CD4-positive, alpha-beta T cell treated with Interleukin-12 subunit alpha and Interleukin-12 subunit beta, for 1 hour (primary cell): ENCODE data around the gene RASGRP1.

Source experiments
- DNase-seq: peaks from one replicate; pipeline ENCODE4 v3.0.0-alpha.2; 2020

Gene RASGRP1

DNA sequence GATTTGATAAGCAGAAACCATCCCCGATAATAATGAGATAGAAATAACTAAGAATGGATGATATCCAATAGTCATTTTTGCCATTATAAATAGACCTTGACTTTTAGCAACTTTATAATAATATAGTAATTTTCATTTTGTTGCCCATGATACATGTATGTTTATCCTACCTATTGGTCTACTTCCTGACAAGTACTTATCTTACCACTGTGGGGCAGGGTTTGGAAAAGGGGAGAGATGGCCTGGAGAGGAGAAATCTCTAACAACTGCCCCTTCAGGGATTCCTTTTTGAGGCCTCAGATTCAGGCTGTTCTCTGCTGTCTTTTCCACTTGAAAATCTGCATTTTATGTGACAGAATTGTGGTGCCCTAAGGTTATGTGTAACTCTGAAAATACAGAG is 68.5 kb downstream of the RASGRP1 start:
- DNase-seq: no peak

DNA sequence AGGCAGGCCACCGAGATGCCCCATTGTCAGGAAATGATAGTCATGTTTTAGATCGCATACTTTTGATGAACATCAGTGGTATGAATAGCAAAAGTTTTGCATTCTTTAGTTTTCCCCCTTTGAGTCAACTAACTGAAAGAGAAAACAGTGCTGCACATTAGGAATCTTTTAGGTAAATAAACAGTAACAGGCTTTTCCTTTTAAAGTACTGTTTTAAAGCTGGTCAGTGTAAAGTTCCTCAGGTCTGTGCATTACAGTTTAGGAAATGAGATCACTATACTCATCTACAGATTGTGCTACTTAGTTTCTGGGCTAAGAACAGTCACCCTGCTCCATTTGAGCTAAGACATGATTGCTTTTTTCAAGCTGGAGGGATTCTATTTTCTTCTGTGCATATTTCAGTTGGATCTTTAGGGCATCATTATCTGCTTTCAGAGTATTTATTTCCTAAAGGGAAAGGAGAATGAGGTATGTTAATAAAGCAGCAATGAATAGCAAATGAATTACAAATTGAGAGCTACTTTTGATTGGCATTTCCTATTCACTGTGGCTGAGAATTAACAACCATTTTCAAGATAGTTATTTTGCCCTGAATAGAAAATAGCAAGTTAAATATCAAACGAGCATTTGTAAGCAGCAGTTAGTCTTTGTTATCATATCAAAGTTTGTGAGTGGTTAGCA is 74.2 kb downstream of the RASGRP1 start:
- no peak for DNase-seq

GRCh38 chr15:38487378-38487777 is 77.2 kb downstream of the RASGRP1 start:
- no peak for DNase-seq

DNA sequence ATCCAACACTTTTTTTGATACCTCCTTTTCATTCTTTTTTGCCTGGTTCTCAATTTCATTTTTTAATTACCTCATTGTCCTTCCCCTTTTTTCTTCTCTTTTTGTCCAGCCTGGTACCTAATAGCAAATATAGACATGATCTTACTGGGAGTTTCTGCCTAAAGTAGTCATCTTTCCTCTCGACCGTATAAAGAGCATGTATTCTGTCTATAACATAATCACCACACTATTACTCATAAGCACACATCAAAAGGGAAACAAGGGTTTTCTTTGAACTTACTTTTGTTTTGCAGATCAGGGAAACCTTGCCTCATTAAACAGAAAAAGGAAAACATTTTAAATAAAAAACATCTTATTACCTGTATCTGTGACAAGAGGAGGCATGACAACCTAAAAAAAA is 77.7 kb downstream of the RASGRP1 start:
- peak; percentile 40 for DNase-seq

DNA sequence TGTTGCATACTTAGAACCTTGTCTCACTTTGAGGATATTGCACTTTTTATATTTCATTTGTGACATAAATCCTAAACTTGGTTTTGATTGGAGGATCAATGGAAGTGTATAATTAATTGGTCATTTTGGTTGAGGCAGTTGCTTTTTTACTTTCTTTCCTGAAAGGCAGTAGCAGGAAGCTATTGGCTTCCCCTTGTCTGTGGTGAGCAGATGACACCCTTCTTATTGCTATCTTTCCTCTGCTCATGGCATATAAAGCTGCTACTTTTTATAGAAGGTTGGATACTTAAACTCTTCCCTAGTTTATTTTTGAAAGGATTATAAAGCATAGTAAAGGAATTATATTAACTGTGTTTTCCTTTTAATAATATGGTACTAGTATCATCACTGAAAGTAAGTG is 82.0 kb downstream of the RASGRP1 start:
- peak; percentile 13 for DNase-seq

DNA sequence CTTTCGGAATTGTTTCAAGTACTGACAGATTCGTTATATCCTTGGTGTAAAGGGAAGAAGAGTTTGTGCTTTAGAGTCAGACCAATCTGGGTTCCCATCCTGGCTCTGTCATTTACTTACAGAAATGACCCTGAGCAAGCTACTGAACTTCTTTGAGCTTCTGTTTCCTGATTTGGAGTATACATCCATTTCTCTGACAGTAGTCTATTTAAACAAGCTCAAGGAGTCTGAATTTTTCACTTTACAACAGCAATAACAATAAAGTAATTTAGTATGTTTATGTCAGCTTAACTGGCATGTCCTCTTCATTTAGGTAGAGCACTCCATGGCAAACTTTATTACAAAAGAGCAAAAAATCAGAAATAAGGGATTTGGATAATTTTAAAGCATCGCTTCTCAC is 82.9 kb downstream of the RASGRP1 start:
- no peak for DNase-seq

GRCh38 chr15:38481113-38481512 is 83.5 kb downstream of the RASGRP1 start:
- no peak for DNase-seq

DNA sequence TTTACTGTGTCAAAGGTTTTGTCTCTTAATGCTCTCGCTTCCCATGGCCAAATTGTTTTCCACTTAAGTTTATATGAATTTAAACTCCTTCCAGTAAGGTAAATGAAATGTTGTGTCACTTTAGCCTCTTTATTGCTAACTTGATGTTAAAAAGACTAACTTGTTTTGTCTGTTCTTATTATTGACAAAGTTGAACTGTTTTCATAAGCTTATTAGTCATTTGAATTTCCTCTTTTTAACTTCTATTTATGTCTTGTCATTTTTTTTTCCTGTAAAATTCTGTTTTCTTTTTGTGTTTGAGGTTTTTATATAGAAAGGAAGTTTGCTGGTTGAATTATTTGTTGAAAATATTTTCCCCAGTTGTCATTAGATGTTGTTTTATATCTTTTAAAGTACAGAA is 84.9 kb downstream of the RASGRP1 start:
- no peak for DNase-seq

GRCh38 chr15:38479266-38479665 is 85.3 kb downstream of the RASGRP1 start:
- DNase-seq: no peak

- no peak for DNase-seq
Observed at GRCh38 chr15:38477637-38478036, 87.0 kb downstream of the RASGRP1 start.

DNA sequence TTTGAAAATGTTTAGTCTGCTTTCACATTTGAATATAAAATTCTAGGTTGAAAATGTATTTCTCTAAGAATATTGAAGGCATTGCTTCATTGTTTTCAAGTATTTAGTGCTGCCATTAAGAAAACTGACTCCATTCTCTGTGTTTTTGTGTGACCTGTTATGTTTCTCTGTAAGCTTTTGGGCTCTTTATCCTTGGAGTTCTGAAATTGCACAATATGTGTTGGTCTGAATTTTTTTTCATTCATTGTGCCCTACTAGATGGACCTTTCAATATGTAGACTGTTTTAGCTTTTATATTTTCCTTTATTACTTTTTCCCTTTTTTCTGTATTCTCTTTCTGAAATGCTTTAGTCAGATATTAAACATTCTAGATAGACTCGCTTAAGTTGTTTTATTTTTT is 88.5 kb downstream of the RASGRP1 start:
- DNase-seq: no peak

DNA sequence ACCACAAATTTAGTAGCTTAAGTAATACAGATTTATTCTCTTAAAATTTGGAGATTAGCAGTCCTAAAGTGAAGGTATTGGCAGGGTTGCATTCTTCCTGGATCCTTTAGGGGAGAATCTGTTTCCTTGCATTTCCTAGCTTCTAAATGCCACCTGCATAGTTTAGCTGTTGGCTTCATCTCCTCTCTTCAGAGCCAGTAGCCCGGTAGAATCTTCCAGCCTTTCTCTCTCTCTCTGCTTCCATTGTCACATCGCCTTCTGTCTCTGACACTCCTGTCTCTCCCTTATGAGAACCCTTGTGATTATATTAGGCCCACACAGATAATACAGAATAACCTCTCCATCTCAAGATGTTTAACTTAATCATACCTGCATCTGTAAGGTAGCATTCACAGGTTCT is 89.3 kb downstream of the RASGRP1 start:
- DNase-seq: no peak

DNA sequence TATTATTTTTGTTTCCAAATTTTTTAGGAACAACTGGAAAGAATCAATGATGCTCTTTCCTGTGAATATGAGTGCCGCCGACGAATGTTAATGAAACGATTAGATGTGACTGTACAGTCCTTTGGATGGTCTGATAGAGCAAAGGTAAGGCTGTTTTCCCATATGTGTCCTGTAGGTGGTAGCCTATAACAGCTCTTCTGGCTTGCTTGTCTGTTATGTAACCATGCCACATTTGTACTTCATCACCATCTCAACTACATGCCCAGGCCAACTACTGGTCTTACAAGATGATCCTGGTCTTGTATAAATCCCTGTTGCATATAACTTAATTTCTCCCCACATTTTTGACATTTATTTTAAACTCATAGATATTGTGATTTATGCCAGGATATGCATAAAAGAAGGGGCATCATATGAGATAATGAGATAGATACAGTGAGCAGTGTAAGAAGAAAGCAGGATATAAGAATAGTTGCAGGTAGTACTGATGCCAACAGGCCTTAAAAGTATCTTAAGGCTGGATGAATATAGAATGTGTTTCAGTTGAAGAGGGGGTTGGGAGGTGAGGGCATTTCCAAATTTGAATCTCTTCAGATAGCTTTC is 90.4 kb downstream of the RASGRP1 start:
- DNase-seq: peak; percentile 80

DNA sequence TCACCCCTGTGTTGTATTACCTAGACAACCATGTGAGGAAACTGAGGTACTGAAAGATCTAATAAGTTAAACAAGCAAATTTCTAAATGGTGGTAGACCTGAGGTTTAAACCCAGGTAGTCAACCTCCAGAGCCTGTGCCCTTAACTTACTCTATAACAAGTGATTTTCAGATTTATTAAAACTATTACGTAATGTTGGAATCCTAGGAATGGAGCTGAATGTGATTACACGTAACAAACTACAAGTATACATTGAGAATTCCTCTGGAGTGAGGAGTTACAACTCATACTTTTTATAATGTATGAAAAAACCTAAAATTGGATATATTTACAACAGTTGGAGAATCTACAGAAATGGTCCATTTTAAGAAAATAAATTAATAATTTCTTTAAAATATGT is 92.6 kb downstream of the RASGRP1 start:
- no peak for DNase-seq

DNA sequence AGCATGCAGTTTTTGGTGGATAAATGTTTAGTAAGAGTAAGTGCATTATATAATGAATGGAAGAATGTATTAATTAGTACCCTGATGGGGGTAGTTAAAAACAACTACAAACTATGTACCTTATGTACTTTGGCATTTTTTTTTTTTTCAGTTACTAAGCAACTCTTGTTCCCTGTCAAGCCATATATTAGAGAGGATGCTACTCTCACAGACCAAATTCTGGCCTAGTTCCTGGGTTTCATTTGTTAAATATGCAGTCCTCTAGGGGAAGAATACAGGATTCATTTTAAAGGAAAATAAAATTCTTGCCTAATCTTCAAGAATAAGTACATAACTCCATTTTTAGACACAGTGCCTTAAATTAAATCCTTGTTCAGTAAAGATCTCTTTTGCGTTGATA is 93.8 kb downstream of the RASGRP1 start:
- no peak for DNase-seq

- DNase-seq: no peak
Observed at GRCh38 chr15:38464675-38465074, 99.9 kb downstream of the RASGRP1 start.

DNA sequence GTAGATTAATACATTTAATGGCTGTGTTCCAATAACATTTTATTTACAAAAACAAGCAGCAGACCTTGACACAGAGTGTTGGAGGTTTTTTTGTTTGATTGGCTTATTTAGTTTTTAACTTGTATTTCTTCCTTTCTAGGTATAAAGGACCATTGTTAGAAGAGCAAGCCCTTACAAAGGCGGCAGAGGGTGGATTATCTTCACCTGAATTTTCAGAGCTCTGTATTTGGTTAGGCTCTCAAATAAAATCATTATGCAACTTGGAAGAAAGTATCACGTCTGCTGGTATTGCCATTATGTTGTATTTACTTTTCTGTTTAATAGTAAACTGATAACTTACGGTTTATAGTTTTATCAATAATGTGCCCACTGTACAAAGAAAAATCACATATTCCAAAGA is 100.7 kb downstream of the RASGRP1 start:
- no peak for DNase-seq

- no peak for DNase-seq
Observed at GRCh38 chr15:38461066-38461833, 103.4 kb downstream of the RASGRP1 start.

- DNase-seq: no peak
Observed at GRCh38 chr15:38460543-38460942, 104.1 kb downstream of the RASGRP1 start.

- DNase-seq: no peak
Observed at GRCh38 chr15:38459480-38459879, 105.1 kb downstream of the RASGRP1 start.

GRCh38 chr15:38458646-38459045 is 106.0 kb downstream of the RASGRP1 start:
- DNase-seq: no peak

DNA sequence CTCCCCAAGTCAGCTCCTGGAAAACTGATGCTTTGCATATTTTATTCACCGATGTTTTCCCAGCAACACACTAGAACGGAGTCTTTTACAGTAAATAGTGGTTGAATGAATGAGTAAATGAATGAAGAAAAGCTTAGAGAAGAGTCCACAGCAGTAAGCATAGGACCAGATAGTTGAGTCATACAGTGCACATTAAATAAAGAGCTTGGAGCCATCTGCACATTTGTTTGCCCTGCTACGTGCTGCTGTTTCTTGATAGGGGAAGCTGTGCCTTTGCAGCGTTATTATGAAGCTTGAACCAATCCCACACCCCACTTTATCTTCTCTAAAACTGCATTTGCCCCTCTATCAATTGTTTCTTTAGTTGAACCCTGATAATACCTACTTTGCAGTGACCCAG is 109.5 kb downstream of the RASGRP1 start:
- DNase-seq: no peak

DNA sequence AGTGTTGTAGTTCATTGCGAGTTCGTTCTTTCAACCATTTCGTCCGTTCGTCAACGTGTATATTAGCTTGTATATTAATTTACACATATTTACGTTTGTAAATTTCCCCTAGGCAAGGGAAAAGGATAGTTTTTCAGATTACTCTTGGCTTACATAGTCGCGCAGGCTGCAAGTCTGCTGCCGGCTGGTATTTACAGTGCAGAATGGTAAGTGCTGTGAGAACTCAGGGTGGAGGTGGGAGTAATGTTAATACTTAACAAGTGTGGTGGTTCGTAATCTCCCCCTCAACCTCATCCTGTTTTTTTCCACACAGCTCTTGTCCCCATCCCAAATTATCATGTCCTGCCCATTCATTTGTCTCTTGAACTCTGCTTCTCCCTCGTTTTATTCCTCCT is 109.9 kb downstream of the RASGRP1 start:
- no peak for DNase-seq

DNA sequence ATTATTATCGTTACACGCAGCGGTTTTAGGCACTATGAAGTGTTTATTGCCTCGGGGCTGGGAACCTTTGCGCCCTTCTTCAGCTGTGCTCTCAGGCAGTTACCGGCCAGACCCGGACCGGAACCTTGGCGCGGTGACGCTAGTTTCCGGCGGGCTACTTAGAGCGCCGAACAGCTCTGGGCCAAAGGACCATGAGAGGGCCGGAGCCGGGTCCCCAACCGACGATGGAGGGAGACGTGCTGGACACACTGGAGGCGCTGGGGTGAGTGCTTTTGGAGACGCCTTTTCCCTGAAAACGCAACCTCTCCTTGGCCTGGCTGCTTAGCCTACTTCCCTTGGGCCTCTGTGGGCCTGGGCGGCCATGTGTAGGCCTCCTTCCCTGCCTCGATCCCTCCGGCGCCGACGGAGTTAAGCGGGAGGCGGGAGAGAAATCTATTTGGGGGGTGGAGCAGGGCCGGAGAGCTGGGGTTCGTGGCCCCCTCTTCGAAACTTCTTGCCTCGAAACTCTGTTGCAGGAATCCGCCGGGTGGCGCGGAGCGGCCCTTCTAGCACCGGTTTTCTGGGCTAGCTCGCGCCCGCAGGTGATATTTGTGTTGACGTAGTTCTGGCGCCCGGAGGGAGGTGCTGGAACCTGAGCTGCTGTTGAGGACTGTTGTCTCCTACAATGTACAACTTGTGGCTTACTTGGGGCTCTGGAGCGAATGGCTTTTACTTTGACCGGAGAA is 110.5 kb downstream of the RASGRP1 start, which contains the start of gene FAM98B:
Gene FAM98B (plus strand): TSS at position 157 of the 725 bp plus-strand sequence. CDS start 35 bp downstream, at position 192.
- peak; percentile 90 for DNase-seq
